GM18909 (cell line): Measurements from ENCODE around the gene CLDN19.

Source experiments
- ATAC-seq: cut with Tn5 transposase; IDR thresholded peaks from one replicate; pipeline ENCODE4 v1.9.1; 2021; ENCODE audit warnings: mild to moderate bottlenecking; ENCODE audit not compliant: unreplicated experiment, poor library complexity

The CLDN19 gene, protein sequence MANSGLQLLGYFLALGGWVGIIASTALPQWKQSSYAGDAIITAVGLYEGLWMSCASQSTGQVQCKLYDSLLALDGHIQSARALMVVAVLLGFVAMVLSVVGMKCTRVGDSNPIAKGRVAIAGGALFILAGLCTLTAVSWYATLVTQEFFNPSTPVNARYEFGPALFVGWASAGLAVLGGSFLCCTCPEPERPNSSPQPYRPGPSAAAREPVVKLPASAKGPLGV

DNA sequence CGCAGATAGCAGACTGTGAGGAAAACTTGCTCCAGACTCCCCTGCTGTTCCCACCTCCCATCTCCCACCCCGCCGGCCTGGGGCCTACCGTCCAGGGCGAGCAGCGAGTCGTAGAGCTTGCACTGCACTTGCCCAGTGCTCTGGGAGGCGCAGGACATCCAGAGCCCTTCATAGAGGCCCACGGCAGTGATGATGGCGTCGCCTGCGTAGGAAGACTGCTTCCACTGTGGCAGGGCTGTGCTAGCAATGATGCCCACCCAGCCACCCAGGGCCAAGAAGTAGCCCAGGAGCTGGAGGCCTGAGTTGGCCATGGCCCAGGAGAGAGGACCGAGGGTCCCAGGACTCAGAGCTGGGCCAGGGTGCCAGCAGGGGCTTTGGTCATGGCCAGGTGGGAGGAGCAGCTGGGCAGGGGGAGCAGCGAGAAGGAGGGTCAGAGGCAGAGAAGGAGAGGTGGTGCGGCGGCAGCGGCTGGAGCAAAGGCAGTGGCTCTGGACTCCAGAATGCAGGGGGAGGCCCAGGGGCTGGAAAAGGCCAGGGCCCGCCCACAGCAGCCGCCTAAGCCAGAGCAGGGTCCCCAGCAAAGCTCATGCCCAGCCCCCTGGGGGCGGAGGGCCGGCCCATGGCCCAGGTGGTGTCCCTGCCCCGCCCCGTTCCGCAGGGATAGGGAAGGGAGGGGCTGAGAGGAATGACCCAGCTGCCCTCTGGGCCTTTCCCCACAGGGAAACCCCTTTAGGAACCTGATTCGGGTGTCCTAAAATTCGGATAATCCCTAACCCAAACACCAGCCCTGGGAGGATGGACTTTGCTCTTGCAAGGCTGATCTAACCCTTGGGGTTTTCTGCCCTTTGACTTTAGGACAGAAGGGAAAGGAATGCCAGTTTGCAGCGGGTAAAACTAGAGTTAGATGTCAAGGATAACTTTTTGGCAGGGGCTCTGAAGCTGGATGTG, at the start of gene CLDN19:
Gene CLDN19 (minus strand): TSS at position 484 of the 948 bp plus-strand sequence. CDS start 173 bp downstream, at position 311.
- ATAC-seq = no peak

DNA sequence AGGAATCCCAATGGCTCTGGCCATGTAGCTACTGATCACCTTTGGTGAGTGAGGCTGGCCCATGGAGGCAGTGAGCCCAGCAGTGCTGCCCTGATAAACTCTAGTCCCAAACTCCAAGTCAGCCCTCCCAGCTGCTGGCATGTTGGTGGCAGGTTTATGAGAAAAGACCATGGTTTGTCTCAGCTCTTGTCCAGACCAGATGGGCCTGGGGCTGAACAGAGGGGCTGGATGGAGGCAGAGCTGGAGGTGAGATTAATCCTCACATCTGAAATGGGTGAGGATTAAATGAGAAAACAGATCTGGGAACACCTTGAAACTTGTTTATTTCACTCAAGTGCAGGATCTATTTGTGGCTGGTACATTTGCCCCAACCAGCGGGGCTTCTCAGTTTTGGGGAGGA, 48.0 kb upstream of the CLDN19 start:
- ATAC-seq = no peak

DNA sequence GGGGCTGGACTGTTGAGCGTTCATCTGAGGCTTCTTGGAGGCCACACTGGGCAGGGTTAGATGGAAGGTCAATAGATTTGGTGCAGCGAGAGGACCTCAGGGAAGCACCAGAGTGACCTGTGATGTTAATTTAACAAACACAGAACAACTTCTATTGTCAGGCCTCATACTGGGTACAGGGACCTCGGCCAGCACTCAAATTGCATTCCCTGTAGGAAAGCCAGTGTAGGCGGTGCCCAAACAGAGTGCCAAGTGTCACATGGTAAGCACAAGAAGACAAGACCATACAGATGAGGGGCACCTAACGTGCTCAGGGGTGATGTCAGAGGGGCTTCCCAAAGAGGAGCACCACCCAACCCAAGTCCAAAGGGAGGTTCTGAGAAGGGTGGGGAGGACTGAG, 46.1 kb upstream of the CLDN19 start:
- no peak for ATAC-seq

DNA sequence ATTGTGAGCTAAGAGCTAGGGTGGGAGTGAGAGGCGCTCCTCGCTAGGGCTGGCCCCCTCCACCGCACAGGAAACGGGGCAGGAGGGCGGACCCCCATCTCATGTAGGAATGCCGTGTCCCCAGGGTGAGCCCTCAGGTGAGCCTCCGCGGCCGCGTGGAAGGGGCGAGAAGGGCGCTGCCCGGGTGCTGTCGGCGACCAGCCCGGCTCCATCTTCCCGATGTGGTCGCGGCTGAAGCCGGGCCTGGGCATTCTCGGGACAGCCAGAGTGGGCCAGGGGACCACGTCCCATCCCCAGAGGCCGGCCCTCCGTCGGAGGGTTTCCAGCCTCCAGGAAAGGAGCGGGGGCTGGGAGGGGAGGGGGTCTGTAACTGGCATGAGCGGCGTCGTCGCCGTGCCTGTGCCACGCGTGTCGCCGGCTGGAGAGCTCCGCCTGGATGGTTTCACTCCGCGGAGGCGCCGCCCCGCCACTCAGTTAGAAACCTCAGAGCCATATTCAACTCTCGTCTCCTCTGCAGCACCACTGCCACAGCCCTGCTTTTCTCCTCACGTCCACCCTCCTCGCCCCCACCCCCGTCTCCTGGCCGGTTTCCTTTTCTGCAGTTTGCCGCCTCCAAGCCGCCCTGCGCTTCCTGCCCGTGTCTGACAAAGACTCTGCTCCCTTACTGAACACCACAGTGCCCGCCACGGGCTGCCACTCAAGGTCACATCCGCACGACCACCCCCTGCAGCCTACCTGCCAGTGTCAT, 45.1 kb upstream of the CLDN19 start, which contains the start of gene TMEM269:
Gene TMEM269 (plus strand): TSS at position 46 of the 748 bp plus-strand sequence. CDS start 4,903 bp downstream, outside the sequence.
- no peak for ATAC-seq

DNA sequence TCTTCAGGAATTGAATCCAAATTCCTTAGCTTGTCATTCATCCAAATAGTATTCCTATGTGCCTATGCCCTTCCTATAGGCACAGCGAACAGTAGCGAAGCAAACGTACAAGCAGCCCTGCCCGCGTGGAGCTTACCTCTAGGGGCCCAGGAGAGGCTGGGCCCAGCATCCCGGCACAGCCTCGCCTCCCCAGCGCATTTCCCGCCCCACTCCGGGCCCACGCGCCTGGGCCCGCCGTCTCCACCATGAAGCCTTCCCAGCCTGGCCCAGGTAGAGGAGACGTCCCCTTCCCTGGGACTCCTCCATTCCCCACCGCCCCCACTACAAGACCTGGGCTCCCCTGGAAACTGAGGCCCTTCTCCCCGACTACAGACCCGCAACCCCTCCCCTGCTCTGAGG, 44.5 kb upstream of the CLDN19 start:
- no peak for ATAC-seq

DNA sequence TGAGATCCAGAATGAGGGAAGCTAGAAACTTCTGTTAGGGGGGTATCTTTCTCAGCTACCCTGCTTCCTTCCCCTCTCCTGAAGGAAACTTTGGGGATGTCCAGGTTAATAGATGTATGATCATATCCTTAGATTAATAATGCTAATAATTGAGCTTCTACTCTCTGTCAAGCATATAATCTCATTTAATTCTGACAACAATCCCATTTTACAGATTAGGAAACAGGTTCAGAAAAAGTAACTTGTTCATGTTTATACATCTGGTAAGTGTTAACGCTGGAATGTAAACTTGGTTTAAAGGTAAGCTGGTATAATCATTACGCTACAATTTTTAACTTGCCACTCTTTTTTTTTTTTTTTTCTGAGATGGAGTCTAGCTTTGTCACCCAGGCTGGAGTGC, 43.1 kb upstream of the CLDN19 start:
- ATAC-seq = no peak

DNA sequence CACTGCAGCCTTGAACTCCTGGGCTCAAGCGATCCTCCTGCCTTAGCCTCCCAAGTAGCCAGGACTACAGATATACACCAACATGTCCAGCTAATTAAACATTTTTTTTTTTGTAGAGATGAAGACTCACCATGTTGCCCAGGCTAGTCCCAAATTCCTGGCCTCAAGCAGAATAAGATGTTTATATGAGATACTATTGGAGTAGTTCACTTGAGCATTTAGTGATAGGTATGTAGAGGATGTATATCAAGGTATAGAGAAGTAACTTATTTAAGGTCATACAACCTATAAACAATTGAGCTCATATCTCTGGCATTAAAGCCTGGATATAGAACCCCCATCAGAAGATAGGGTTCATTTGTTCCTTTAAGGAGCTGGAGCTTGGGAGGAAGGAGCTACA, 40.1 kb upstream of the CLDN19 start:
- no peak for ATAC-seq

DNA sequence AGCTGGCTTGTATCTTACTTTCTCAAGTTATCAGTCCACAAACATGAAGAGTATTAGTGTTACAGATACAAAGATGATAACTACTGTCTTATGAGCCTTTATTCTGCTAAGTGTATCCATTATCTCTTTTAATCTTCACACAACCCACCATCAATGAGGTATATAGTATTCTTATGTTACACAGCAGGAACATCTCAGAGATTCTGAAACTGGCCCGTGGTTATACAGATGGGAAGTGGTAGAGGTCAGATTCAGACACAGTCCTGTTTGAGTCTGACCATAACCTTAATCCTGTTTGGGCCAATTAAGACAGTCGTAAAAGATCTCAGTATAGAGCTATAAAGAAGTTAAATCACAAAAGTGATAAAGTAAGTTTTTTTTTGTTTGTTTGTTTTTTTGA, 39.7 kb upstream of the CLDN19 start:
- no peak for ATAC-seq

DNA sequence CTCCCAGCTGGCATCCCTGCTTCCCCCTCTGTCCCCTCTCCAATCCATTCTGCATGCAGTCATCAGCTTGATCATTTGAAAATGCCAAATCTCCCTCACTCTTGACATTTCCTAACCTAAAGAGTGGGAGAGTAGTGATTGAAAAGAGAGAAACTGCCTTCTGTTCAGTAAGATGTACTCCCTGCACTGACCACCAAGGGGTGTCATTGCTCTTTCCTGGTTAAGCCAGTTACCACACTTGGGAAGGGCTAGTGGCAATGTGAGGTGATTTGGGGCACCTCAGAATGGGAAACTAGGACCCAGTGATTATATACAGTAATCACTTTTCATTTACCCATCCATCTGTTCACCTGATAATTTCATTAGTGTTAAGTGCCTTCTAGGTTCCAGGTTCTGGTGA, 37.8 kb upstream of the CLDN19 start:
- no peak for ATAC-seq

DNA sequence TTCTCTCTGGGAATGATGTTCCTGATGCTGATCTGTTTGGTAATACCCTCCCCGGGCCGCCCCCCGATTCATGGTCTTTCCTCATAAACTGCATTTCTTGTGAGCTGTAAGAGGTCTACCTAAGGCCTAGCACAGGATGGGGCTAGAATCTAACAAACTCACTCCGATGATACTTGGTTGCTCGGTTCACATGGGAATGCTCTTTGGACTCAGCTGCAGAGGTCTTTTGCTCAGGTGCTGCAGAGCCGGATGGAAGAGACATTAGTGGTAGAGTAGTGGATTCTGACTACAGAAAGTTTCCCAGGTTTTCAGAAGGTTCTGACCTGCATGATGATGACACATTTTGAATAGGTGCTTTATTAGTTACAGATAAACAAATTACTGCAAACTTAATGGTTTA, 36.5 kb upstream of the CLDN19 start:
- ATAC-seq = no peak

DNA sequence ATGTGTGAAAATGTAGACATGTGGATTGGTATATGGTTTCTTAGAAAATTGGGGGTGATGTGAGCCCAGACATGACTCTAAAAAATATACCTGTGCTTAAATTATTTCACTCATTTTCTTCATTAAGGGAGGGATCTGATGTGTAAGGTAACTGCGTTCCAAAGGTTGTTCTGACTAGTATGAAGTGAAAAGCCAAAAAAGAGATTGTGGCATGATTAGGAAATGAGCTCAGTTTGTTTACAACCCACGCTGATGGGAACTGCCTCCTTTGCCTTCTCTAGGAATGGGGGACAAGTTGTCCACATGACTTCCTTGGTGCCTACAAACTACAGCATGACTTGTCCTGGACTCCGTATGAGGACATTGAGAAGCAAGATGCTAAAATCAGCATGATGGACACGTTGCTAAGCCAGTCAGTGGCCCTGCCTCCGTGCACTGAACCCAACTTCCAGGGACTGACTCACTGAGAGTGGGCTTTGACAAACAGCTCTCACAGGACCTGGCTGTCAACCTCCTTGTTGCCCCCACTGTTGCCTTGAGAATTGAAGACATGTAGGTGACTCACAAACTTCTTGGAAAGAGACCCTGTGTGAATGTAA, 35.0 kb upstream of the CLDN19 start:
- ATAC-seq = no peak

DNA sequence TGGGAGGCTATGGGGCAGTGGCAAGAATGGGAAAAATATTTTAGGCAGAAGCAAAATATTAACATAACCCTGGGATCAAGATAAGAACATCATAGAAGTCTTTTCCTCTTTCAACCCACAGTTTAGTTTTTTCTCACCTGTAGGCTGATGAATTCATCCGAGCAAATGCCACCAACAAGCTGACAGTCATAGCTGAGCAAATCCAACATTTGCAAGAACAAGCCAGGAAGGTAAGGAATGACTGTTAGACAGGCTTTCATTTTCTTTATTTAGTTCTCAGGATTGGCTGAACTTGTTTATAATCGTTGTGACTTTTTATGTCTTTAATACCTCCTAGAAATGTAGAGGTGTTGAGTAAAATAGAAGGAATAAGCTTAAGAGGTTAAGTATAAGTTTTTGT, 33.4 kb upstream of the CLDN19 start:
- ATAC-seq = no peak

DNA sequence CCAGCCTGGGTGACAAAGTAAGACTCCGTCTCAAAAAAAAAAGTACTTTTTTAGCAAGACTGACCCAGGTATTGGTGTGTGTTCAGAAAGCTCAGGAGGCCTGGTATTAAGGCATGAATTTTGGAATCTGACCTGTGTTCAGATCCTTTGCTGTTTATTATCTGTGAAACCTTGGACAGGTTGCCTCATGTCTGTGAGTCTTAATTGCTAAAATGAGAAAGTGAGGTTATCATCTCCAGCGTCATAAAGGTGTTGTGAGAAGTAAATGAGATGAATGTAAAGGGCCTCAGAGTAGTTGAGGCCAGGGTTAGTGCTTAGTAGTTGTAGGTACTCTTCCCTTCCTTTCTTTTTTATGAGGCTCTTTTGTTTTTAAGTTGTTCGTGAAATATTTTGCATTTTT, 29.8 kb upstream of the CLDN19 start:
- ATAC-seq = no peak

DNA sequence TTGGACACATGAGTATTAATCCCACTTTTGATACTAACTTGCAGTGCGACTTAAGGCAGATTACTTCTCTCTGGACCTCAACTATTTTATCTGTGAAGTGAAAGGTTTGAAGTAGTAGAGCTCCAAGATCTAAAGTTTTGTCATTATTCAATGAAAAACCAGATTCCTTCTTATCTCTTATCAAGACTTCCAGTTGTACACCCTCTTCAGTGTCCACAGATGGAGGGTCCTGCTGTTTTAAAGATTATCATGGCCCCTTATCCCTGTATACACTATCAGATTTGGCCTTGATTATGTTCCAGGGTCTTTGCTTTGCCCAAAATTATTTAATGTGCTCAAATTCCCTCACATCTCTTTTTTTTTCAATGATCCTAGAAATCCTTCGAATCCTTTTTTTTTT, 28.1 kb upstream of the CLDN19 start:
- ATAC-seq = no peak

DNA sequence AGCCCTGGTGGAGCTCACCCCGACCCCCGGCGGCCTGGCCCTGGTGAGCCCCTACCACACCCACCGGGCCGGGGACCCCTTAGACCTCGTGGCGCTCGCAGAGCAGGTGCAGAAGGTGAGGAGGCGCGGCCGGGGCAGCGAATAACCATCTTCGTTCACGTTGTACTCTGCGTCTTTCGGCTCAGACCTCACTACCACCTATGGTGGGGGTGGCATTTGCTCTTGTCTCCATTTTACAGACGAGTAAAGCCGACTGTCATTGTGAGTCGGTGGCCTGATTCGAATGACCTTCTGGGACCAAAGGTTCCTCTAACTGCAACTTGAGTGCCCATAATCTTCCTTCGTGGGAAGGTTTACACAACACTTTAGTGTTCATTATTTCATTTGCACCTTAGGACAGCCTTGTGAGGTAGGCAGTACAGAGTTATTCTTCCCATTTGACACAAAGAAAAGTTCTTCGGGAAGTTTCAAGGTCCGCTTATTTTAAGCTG, 27.5 kb upstream of the CLDN19 start:
- peak; percentile 13 for ATAC-seq

DNA sequence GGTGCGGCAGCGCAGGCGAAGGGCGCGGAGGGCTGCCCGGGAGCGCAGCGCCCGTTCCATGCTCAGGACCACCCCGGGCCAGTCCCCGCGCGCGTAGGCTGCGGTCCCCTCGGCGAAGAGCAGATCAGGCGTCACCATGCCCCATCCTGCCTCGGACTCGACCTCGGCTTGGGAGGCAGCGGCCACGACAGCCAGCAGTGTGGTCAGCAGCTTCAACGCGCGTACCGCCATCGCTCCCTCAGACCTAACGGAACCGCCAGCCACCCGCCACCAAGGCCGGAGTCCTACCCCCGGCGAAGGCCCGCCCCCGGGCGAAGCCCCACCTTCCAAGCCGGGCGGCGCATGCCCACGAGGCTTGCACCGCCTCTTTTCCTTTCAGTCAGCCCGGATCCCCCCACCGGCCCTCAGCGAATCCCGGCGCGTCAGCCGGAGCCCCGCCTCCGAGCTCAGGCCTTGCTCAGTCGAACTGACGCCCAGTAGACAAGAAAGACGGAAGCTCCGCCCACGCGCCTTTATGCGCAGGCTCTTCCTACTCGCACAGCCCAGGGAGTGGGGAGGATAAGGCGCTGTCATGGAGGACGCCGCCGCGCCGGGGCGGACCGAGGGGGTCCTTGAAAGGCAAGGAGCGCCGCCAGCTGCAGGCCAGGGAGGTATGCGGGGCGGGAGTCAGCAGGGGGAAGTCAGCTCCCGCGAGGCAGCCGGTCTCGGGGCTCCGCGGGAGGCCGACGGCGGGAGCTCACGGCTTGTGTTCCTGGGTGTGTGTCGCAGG, 26.9 kb upstream of the CLDN19 start, which contains the start of the genes C1orf50 and P3H1:
Gene C1orf50 (plus strand): TSS at position 509 of the 769 bp plus-strand sequence. CDS start 63 bp downstream, at position 572.
Gene P3H1 (minus strand): TSS at position 288 of the 769 bp plus-strand sequence. CDS start 57 bp downstream, at position 231.
- ATAC-seq = peak; percentile 90

DNA sequence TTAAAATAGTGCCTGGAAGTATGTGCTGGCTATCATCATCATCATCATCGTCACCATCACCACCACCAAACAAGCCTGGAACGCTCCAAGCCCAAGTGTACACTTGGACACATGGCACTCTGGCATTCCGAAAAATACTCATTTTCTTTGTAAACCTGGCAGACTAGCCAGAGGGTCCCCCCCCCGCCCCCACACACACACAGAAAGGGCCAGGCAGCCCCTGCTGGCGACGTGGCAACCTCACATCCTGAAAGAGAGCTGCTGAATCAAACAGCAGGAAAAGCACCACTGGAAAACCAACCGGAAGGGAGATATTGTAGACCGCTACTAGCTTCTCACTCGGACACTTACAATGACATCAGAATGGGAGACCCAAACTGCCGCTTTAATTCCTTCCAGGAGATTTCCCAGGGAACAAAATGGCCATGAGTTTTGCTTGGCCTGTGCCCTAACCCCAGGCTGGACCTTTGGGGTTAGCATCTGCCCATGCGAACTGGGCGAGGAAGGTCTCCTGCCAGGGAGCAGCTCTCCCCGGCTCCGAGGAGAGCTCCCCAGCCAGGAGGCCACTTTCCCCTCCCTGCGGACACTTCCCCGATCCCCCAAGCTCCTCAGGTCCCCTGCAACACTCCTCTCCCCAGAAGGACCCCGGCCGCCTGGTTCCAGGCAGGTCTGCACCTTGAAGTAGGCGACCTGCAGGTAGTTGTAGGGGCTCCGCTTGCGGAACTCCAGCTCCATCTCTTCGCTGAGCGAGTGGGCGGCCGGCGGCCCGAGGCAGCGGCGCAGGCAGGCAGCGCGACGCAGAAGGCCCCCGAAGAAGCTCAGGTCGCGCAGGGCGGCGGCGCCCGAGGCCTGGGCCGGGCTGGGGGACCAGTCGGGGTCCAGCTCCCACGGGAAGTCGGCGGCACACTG, 26.1 kb upstream of the CLDN19 start:
- ATAC-seq = peak; percentile 21

DNA sequence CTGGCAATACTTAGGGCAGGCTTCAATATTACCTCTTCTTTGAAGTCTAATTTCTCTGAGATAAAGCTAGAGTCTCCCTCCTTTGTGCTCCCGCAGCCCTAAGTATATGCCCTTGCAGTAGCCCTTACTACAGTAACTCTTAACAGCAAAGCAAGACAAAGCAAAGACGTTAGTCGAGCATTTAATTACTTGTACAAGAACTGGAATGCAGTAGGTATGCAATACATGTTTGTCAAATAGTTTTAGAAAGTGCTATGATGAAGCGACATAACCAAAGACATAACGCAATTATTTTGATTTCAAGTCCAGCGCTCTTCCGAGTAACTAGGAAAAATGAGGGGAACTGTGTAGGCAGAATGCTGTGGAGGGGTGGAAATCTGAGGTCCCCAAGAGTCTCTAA, 25.2 kb upstream of the CLDN19 start:
- ATAC-seq = no peak
